ENCODE measurements around the gene MSI2.

MSI2 gene

DNA sequence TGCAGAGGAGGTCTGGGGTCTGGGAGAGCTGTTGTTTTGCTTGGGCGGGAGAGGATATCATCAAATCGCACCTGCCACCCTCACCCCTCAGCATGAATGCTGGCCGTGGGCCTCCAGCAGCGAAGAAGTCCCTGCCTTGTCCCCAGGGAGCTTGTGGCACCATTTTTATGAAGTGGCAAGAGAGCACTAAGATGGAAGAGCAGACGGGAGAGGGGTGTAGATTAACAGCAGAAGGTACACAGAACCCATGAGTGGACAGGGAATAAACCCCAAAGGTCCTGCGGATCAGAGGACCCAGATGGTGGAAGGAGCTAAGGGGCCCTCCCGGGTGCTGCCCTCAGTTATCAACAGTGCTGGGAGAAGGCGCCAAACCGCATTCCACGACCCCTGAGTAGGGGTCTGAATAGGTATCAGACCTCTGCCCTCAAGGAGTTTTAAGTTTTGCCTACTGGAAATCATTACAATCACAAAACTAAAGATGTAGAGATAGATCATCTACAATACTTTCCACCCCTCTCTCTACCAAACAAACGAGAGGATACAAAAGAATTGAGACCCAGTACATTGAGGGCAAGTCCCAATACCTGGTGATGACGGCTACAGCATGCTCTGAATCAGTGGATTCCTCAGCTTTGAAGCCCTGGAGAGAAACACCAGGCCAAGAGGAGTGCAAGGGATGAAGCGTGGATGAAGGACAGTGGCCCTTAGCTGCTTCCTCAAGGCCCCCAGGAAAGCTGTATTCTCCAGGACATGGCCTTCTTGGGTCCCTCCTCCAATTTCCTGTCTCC, 428.6 kb downstream of the MSI2 start:
- no peak for DNase-seq (ENCODE audit: low spot score)

DNA sequence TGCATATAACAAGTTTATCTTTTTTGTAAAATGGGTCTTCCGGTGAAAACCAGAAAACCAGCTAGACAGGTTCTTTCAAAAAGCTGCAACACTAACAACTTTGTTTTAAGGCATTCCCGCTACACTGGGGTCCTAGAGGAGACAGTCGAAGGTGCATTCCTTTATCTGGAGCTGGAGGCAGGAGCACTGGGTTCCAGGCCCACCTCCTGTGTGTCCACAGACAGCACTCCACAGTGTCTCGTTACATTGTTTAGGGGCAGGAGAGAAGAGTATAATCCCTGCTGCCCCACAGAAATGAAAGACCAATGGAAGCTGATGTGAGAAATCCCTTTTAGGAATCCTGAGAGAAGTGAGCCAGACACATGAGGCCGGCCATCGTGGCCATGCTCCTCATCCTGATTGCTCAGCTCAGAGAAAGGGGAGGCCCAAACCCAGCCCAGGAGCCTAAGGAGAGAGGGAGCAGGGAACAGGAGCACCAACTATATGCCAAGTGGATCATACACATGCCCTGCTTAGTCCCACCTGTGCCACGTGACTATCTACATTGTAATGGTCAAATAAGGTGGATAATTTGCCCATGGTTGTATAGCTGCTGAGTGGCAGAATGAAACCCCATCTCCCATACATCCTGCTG, 429.3 kb downstream of the MSI2 start:
- DNase-seq (ENCODE audit: low spot score): no peak

DNA sequence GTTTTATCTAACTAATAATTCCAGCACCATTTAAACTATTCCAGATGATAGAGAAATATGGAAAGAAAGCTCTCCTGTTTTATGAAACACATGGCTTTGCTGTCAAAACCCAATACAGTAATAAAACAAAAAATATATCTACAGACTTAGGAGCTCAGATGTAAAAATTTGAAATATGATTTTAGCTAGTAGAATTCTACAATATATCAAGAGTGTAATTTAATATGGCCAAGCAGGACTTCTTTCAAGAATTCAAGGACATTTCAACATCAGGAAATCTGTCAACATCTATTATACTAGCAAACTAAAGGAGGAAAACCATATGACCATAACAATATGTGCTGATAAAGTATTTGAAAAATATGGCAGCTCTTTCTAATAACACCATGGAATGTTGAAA, 431.3 kb downstream of the MSI2 start:
- no peak for DNase-seq (ENCODE audit: low spot score)

DNA sequence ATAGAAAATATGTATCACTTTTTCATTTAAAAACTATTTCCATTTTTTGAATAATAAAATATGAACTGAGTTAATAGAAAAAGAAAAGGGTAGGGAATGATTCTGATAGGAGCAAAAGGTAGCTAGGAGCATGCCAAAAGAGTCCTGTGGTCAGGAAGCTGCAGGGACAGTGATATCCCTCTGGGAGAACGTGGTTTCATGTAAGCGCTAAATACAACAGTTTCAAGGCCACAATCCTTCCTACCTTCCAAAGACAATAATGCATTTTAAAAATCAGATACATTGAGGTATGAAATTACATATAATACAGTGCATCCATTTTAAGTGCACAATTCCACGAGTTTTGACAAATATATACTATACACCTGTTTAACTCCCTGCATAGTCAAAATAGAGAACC, 432.9 kb downstream of the MSI2 start:
- no peak for DNase-seq (ENCODE audit: low spot score)

DNA sequence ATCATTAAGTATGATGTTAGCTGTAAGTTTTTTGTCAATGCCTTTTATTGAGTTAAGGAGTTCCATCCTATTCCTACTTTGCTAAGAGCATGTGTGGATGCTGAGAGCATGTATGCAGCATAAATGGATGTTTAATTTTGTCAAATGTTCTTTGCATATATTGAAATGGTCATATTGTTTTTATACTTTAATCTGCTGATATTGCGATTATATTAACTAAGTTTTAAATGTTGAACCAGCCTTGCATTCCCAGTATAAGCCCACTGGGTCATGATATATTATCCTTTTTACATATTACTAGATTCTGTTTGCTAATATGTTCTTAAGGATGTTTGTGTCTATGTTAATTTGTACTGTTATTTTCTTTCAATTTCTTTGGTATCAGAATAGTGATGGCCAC, 435.6 kb downstream of the MSI2 start:
- DNase-seq (ENCODE audit: low spot score): no peak

DNA sequence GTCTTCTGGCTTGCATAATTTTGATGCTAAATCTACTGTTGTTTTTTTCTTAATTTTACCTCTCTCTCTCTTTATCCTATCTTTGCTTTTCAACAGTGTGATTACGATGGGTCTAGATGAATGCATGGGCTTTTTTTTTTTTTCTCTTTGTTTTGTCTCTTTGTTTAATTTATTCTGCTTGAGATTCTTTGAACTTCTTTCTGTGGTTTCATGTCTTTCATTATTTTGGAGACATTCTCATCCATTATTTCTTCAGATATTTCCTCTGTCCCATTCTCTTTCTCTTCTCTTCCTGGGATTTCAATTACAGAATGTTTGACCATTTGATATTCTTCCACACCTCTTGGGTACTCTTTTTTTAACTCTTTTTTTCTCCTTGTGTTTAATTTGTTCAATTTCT, 436.4 kb downstream of the MSI2 start:
- no peak for DNase-seq (ENCODE audit: low spot score)

DNA sequence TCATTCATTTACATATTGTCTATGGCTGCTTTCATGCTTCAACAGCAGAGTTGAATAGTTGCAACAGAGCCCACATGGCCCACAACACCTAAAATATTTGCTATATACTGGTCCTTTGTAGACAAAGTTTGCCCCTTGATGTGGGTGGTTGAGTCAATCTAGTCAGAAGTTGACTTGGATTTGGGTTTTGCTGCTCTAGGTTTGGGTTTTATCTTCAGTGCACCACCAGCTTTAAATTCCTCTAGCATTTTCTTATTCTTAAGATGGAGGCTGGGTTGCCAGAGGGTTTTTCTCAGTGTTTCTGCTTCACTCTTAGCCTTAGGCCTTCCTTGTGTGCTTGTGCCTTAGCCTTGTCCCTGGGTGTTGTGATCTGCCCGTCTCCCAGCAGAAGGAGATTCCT, 437.7 kb downstream of the MSI2 start:
- DNase-seq (ENCODE audit: low spot score): no peak

DNA sequence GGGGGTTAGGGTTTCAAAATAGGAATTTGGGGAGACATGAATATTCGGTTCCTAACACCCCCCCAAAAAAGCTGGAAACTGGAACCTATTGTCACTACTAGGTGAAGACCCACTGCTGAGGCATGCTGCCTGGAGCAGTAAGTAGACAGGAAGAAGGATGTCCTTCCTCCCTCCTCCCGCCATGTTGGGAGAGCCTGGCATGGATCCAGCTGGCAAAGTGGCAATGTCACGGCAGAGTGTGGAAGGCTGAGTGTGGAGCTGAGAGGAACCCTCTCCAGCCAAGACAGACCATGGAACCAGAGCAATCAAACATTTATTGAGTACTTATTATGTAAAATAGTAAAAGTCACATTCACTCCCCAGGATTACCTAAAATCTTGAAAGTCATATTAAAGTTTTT, 439.7 kb downstream of the MSI2 start:
- DNase-seq (ENCODE audit: low spot score): no peak

DNA sequence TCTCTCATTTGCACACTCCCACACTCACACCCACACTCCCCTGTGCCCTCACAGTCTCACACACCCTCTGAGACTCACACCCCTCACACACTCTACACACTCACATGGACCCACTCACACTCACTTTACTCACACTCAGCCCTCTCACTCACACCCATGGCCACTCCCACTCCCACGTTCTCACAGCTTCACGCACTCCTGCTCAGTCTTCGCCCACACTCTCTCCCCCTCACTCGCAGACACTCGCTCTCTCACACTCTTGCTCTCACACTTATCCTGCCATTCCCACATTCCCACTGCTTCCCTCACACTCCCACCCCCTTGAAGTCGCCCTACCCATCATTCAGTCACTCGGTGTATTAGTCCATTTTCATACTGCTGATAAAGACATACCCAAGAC, 440.9 kb downstream of the MSI2 start:
- no peak for DNase-seq (ENCODE audit: low spot score)

DNA sequence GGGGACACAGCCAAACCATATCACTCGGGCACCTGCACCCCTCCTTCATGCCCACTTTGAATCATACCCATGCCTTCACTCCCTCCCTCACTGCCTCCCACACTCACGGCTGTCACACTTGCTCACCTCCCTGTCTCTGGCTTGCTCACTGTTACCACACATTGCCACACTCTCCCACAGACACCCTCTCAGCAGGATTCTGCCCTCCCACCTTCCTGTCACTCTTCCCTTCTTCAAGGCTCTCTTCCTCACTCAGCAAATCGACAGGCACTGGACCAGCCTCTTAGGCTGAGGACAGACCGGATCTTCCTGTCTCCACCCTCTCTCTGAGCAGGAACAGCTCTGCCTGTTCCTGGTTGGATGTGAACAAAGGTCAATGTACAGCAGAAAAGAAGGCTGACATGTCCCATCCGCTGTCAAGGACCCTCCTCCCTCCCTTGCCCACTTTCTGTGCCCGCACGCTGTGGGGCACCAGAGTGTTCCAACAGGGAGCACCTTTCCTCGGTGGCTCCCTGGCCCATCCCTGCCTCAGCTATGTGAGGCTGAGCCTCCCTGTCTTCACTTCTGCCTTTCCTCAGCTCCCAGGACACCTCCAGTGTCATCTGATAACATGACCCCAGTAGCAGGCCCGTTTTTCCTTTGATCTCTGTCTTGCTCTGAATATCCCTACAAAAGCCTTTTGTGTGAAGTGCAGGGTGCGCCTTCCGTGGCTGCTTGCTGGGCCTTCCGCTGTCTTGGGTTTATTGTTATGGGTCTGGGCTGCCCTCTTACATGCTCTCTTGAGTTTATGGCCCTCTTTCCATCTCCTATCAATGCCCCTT, 441.8 kb downstream of the MSI2 start:
- DNase-seq (ENCODE audit: low spot score): peak; percentile 89

DNA sequence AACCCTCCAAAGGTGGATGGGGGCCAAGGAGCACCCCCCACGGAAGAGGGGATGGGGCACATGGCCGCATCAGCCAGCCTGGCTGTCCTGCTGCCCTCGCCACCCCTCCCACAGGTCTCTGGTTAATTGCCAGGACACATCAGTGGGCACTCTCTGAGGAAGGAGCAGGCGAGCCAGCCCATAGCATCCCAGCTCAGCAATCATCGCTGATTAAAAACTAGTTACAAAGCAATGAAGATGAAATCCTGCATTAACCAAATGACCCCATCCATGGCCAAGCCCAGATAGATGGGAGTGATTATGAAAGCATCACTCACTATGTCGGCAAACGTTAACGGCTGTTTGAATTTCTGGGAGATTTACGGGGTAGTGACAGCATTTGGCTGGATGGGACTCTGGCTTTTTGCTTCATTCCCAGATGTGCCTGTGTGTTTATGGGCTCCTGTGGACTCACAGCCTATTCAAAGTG, 443.5 kb downstream of the MSI2 start:
- no peak for DNase-seq (ENCODE audit: low spot score)

DNA sequence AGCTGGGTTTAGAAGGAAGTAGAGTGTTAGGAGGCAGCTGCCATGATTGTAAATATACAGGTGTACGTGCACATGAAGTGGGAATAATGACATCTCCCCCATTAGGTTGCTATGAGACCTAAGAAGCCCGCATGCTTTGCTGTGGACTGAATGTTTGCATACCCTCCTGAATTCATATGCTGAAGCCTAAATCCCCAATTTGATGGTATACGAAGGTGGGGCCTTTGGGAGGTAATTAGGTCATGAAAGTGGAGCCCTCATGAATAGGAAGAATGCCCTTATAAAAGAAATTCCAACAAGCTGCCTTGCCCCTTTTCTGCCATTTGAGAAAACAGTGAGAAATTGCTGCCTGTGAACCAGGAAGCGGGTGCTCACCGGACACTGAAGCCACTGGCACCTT, 444.8 kb downstream of the MSI2 start:
- no peak for DNase-seq (ENCODE audit: low spot score)

DNA sequence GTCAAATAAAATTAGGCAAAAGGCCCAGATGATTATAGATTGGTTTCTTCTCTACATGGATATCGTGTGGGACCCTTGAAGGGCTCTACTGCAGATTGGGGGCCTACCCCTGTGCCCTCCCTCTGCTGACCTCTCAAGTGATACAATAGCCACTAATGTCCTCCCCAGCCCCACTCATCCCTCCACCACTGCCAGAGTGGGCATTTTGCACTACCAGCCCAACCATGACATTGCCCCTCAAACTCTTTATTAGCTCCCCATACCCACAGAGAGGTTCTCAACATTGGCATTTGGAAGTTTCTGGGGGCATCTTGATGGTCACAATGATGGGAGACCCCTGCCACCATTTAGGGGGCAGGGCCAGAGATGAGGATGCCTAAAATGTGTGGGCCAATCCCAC, 446.9 kb downstream of the MSI2 start:
- no peak for DNase-seq (ENCODE audit: low spot score)

DNA sequence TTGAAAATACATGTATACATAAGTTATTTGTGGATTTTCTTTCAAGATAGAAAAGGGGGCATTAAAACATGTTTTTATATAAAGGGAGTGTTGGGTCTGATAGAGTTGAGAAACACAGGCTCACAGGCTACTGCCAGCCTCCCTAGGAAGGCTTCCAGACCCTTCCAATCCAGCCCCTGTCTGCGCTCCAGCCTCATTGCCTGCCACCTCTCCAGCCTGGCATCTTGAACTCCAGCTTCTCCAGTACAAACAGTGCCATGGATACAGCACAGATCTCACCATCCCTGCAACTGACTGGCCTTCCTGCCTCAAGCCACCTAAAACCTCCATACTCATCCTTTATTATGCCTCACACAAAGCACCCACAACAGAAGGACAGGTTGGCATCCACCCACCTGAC, 448.1 kb downstream of the MSI2 start:
- DNase-seq (ENCODE audit: low spot score): no peak

DNA sequence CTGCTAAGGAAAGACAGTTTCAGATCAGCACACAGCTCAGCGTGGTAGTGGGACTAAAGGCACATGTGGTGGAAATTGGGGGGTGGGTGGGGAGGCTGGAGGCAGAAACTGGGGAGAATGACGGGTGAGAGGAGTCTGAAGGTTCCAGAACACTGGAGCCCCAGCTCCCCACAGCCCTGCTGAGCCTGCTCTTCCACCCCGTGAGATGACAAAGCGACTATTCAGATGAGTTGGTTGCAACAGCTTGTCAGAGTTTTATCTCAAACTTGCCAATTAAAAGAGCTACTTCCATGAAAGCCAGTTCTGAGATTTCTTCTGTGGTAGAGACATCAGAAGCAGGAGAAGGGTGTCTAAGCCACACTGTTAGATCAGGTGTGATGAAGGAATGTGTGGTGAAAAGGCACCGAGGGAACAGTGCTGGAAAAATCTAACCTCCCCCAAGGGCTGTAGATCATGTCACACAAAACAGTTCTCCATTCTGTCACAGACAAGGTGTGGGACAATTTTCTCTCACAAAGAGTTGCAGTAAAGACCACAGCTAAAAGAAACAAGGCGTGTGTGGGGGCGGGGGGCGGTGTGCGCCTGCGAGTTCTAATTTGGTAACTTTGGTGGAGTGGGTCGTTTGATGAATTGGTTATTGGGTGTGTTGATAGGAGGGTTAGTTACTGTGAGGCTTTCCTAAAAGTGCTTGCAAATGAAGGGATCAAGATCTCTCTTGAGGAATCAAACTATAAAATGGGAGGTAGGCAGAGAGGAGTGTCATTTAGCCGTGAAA, 449.8 kb downstream of the MSI2 start:
- DNase-seq (ENCODE audit: low spot score): no peak

DNA sequence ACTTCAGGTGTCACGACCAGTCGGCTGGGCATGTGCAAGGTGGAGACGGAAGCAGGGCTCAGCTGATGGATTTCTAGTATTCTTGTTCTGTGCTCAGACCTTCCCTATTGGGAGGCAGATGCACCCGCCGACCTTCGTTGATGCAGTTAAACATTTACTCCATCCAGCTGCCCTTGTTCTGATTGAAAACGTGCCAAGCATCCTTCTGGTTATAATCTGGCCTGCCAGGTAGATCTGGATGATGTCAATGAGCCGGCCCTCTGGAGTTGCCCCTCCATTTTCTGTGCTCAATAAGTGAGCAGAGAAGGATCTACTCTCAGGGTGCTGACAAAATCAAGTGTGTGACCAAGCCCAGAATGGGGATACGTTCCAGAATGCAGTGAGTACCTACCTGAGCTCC, 450.4 kb downstream of the MSI2 start:
- no peak for DNase-seq (ENCODE audit: low spot score)

DNA sequence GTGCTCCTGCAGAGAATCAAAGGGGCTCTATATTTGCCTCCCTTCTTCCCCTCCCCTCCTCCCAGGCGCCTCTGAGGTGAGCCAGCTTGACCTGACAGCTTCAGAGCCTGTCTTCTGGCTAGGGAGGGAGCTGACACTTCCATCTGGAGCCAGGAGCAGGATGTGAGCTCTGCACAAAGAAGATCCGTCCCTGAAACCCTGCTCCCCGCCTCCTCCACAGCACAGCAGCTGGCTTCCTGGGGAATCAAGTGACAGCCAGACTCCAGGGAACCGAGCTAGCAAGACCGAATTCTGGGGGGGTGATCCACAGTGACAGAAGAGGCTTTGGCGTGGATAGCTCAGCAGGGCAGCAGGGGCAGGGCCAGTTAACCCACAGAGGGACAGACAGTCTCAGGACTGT, 451.6 kb downstream of the MSI2 start:
- no peak for DNase-seq (ENCODE audit: low spot score)

DNA sequence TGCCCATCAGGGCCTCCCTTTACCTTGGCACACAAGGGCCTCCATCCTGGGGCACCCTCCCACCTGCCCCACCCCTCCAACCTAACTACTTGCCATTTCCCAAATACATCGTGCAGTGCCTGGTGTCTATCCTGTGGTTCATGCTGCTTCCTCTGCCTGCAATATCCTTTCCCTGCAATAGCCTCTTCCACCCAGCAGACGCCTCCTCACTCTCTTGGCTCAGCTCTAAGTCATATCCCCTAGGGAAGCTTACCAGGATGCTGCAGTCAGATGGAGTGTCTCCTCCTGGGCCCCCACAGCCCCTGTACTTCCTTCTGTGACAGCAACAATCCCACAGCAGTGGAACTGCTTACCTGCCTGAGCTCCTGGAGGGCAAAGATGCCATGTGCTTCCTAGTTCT, 452.1 kb downstream of the MSI2 start:
- DNase-seq (ENCODE audit: low spot score): no peak

DNA sequence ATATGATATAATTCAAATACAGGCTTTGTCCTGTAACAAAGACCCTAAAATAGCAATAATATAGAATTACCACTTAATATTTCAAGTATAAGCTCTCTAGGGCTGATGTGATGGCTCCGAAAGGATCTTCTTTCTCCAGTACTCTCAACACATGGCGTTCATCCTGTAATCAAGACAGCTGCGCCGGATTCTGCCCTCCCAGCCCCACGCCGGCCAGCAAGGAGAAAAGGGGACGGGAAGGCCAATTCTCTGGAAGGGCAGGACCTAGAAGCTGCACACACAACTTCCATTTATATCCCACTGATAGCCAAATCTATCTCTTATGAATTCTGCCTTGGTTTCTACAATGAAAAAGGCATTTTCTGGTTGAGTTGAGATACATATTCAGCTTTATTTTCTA, 456.8 kb downstream of the MSI2 start:
- DNase-seq (ENCODE audit: low spot score): no peak

DNA sequence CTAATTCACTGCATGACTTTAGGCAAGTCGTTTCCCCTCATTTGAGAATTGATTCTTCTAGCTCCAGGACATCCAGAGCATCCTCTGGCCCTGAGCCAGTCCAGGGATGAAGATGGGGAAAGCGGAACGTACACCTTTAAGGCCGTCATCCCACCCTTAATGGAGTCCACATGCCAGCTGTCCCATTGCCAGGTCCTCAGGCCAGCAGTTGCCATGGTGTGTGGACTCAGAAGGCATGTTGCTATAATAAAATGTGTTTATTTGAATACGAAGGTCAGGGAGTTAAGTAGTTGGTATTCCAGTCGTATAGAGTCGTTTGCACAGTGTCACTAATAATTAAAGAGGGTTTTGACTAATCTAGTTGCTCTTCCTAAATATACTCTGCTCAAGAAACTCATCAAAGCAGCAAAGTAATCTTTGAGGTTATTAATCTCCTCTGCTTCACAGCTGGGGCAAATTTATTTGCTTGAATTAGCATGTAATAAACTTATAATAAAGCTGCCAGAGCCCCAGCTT, 458.4 kb downstream of the MSI2 start:
- no peak for DNase-seq (ENCODE audit: low spot score)

DNA sequence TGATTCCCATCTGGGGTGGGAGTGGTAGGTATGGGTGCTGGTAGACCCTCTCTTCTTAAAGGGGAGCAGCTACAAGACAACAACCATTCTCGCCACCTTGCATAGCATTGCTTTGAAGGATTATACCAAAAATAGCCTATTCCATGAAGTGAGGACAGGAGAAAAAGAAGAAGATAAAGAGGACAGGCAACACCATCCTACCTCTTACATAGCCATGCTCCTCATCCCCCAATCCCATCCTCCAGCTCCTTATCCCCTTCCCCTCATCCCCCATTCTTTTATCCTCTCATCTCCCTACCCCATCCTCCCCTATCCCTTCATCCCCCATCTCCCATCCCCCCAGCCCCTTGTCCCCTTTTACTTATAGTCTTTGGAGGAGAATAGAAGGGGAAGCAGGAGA, 459.7 kb downstream of the MSI2 start:
- DNase-seq (ENCODE audit: low spot score): no peak

DNA sequence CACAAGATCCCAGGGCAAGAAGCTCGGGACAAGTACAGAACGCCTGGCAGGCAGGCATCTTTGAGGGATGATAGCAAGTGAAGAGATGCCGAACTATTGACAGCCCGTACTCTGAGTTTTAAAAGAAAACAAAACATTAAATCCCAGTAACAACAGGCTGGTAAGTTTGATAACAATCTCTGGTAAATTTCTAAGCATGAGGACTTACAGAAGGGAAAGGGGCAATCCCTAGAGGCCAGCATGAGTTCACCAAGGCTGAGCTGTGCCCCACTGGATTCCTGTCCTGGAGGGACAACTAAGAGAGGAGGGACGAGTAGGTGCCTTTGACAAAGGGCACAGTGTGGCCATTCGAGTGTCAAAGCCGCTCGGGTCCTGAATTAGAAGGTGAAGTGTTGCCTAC, 462.6 kb downstream of the MSI2 start:
- no peak for DNase-seq (ENCODE audit: low spot score)
